Astrocyte (in vitro differentiated cells and primary cell): Measurements from ENCODE around the gene KRT73. TPM values are rescaled to one million over a fixed set of nuclear protein-coding genes. Genes with fewer than 3 reads are reported as not detected.

Experiments used
- DNase-seq: peaks from one replicate; pipeline ENCODE4 v3.0.0-alpha.2; 2010; ENCODE audit warnings: low read depth
- FAIRE-seq: peaks from 2 replicates; lab custom pipeline; 2011; peaks lifted over from hg19 to GRCh38; lab: Jason Lieb, UNC
- H2AFZ ChIP-seq: 2 replicates; pipeline ENCODE4 v1.6.0; 2012; ENCODE audit warnings: low read depth, low read length, inconsistent platforms
- H3K27ac ChIP-seq: 2 replicates; pipeline ENCODE4 v1.5.1; 2011; ENCODE audit warnings: low read depth, low read length, inconsistent platforms
- H3K27me3 ChIP-seq: 2 replicates; pipeline ENCODE4 v1.6.0; 2011; ENCODE audit warnings: low read length, inconsistent platforms; ENCODE audit not compliant: insufficient read depth
- H3K36me3 ChIP-seq: 2 replicates; pipeline ENCODE4 v1.5.1; 2011; ENCODE audit warnings: low read length, inconsistent platforms; ENCODE audit not compliant: insufficient read depth
- H3K4me1 ChIP-seq: 2 replicates; pipeline ENCODE4 v1.5.1; 2011; ENCODE audit warnings: low read length, inconsistent platforms; ENCODE audit not compliant: insufficient read depth
- H3K4me2 ChIP-seq: 2 replicates; pipeline ENCODE4 v1.6.0; 2012; ENCODE audit warnings: low read length, inconsistent platforms
- H3K4me3 ChIP-seq: 2 replicates; pipeline ENCODE4 v1.5.1; 2011; ENCODE audit warnings: low read depth, mild to moderate bottlenecking, low read length, inconsistent platforms; ENCODE audit not compliant: insufficient read depth
- H3K79me2 ChIP-seq: 2 replicates; pipeline ENCODE4 v1.6.0; 2012; ENCODE audit warnings: mild to moderate bottlenecking, low read length, inconsistent platforms; ENCODE audit not compliant: insufficient read depth
- H3K9ac ChIP-seq: 2 replicates; pipeline ENCODE4 v1.6.0; 2012; ENCODE audit warnings: mild to moderate bottlenecking, low read length, inconsistent platforms
- H3K9me3 ChIP-seq: 2 replicates; pipeline ENCODE4 v1.5.1; 2012; ENCODE audit warnings: low read depth, mild to moderate bottlenecking, low read length, inconsistent platforms; ENCODE audit not compliant: insufficient read depth
- H4K20me1 ChIP-seq: 2 replicates; pipeline ENCODE4 v1.6.0; 2012; ENCODE audit warnings: low read length, inconsistent platforms; ENCODE audit not compliant: insufficient read depth
- H3K27ac Mint-ChIP-seq: one replicate; pipeline ENCODE4 v1.8.0; 2021; ENCODE audit warnings: mild to moderate bottlenecking, mixed read lengths; ENCODE audit not compliant: unreplicated experiment
- H3K27me3 Mint-ChIP-seq: one replicate; pipeline ENCODE4 v1.8.0; 2021; ENCODE audit warnings: low read depth, mixed read lengths; ENCODE audit not compliant: unreplicated experiment
- H3K36me3 Mint-ChIP-seq: one replicate; pipeline ENCODE4 v1.8.0; 2021; ENCODE audit warnings: low read depth, mixed read lengths; ENCODE audit not compliant: unreplicated experiment
- H3K4me1 Mint-ChIP-seq: one replicate; pipeline ENCODE4 v1.8.0; 2021; ENCODE audit warnings: low read depth, mixed read lengths; ENCODE audit not compliant: unreplicated experiment
- H3K4me3 Mint-ChIP-seq: one replicate; pipeline ENCODE4 v1.8.0; 2021; ENCODE audit warnings: mild to moderate bottlenecking, moderate library complexity, mixed read lengths; ENCODE audit not compliant: unreplicated experiment
- H3K9me3 Mint-ChIP-seq: one replicate; pipeline ENCODE4 v1.8.0; 2021; ENCODE audit warnings: mild to moderate bottlenecking, mixed read lengths; ENCODE audit not compliant: unreplicated experiment
- EZH2 ChIP-seq: IDR thresholded peaks from 2 replicates; pipeline ENCODE4 v1.6.1; 2012; ENCODE audit warnings: mild to moderate bottlenecking, low read length, inconsistent platforms; ENCODE audit not compliant: insufficient read depth
- total RNA-seq: library from RNA; stranded (reverse); gene quantifications from 2 replicates; pipeline ENCODE4 v1.2.1, GENCODE V29; 2021
- TF ChIP-seq, protein P1 (sequence below): IDR thresholded peaks from 2 replicates; pipeline ENCODE4 v1.5.1; 2011; ENCODE audit warnings: low read depth, mild to moderate bottlenecking, inconsistent platforms, low read length, moderate library complexity; ENCODE audit not compliant: insufficient read depth

Gene KRT73
- total RNA-seq, 1 donor from 2014 or later = not detected

DNA sequence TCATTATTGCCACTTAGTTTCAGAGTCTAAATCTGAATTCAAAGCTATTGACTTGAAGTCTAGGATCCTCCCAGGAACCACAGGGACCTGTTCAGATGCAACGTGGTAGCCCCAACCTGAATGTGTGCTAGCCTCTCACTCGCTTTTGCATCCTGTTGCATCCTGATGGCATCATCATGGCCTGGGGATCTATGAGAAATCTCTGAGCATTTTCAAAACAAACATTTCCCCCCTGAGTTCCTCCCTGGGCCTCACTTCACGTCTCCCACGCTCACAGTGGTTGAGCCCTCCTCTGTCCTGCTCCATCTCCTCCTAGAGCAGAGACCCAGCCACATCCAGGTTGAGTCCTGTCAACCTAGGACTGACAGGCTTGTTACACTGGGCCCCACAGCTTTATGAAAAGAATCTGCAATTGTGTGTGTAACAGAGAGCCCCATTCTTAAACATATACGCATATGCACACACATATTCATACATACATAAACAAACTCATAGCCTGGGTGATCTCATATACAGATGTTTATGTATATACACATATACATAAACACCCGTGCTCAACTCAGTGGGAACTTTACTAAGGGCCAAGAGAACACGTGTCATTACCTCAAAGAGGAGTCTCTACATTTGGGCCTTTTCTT lies 11.7 kb downstream of the KRT73 start:
- Histone ChIP-seq H2AFZ (no peak overlapping the region), H3K9me3 (no peaks in the 10 kb centered on the region), H3K4me3 (no peak overlapping the region), H3K27me3 (peaks cover 42% of the 10 kb centered on the region), H3K4me1 (no peaks in the 10 kb centered on the region), H3K4me2 (no peak overlapping the region), H3K36me3 (no peaks in the 10 kb centered on the region), H3K27ac (no peak overlapping the region), H3K9ac (no peak overlapping the region), H4K20me1 (no peaks in the 10 kb centered on the region), H3K79me2 (no peaks in the 10 kb centered on the region)
- DNase-seq (no peak), FAIRE-seq (no peak)
- peaks cover 5% of the 10 kb centered on the region for H3K4me1 Mint-ChIP-seq
- peaks cover 53% of the 10 kb centered on the region for H3K27me3 Mint-ChIP-seq
- H3K4me3 Mint-ChIP-seq = no peak overlapping the region
- H3K9me3 Mint-ChIP-seq = peaks cover 6% of the 10 kb centered on the region
- peaks cover under 1% of the 10 kb centered on the region for H3K36me3 Mint-ChIP-seq
- H3K27ac Mint-ChIP-seq = no peak overlapping the region
- TF ChIP-seq, protein P1, sequence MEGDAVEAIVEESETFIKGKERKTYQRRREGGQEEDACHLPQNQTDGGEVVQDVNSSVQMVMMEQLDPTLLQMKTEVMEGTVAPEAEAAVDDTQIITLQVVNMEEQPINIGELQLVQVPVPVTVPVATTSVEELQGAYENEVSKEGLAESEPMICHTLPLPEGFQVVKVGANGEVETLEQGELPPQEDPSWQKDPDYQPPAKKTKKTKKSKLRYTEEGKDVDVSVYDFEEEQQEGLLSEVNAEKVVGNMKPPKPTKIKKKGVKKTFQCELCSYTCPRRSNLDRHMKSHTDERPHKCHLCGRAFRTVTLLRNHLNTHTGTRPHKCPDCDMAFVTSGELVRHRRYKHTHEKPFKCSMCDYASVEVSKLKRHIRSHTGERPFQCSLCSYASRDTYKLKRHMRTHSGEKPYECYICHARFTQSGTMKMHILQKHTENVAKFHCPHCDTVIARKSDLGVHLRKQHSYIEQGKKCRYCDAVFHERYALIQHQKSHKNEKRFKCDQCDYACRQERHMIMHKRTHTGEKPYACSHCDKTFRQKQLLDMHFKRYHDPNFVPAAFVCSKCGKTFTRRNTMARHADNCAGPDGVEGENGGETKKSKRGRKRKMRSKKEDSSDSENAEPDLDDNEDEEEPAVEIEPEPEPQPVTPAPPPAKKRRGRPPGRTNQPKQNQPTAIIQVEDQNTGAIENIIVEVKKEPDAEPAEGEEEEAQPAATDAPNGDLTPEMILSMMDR = no peak
- no peak for TF ChIP-seq EZH2

DNA sequence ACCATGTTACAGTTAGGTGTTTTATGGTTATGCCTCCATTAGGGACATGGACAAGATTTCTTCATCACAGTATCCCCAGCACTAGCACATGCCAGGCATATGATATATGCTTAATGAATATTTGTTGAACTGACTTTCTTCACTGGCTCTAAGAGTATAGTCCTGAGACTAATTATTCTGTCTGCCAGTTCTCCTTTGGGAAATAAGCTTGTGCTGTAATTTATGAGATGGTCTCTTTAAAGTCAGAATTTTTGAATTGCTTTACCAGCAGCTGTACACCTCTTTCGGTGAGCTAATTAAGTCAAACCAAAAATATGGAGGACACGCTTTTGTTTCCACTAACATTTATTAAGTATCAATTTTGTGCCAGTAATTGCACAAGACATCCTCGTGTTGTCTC lies 12.3 kb downstream of the KRT73 start:
- Histone ChIP-seq H3K27ac (no peak overlapping the region), H3K9me3 (no peaks in the 10 kb centered on the region), H3K36me3 (no peaks in the 10 kb centered on the region), H2AFZ (no peak overlapping the region), H3K4me1 (no peaks in the 10 kb centered on the region), H3K27me3 (peaks cover 48% of the 10 kb centered on the region), H3K79me2 (no peaks in the 10 kb centered on the region), H3K4me2 (no peak overlapping the region), H3K9ac (no peak overlapping the region), H4K20me1 (no peaks in the 10 kb centered on the region), H3K4me3 (no peak overlapping the region)
- Mint-ChIP-seq H3K27ac (no peak overlapping the region), H3K4me3 (no peak overlapping the region), H3K27me3 (peaks cover 47% of the 10 kb centered on the region), H3K9me3 (peaks cover 6% of the 10 kb centered on the region), H3K36me3 (no peaks in the 10 kb centered on the region), H3K4me1 (peaks cover 5% of the 10 kb centered on the region)
- no peak for DNase-seq
- no peak for FAIRE-seq
- TF ChIP-seq EZH2 = no peak
- TF ChIP-seq, protein P1 = no peak

DNA sequence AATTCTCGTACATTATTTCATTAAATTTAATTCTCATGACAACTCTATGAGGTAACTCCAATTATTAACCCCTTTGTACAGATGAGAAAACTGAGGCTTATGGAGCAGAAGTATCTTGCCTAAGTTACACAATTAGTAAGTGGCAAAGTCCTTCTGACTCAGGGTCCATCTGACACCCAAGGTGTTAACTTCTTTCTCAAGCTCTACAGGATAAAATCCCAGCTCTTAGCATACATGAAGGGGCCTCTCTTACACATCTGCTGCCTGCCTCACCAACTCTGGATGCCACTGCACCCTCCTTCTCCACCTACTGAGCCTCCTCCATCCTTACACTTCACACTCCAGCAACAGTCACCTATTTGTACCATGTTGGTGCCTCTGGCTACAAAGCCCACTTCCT lies 12.8 kb downstream of the KRT73 start:
- Histone ChIP-seq H3K9me3 (no peaks in the 10 kb centered on the region), H3K4me3 (no peak overlapping the region), H3K36me3 (no peaks in the 10 kb centered on the region), H3K27me3 (peaks cover 53% of the 10 kb centered on the region), H3K79me2 (no peaks in the 10 kb centered on the region), H3K4me2 (no peak overlapping the region), H3K27ac (no peak overlapping the region), H3K9ac (no peak overlapping the region), H3K4me1 (no peaks in the 10 kb centered on the region), H2AFZ (no peak overlapping the region), H4K20me1 (no peaks in the 10 kb centered on the region)
- Mint-ChIP-seq H3K4me3 (no peak overlapping the region), H3K36me3 (peaks cover under 1% of the 10 kb centered on the region), H3K9me3 (peaks cover 6% of the 10 kb centered on the region), H3K4me1 (peaks cover 5% of the 10 kb centered on the region), H3K27ac (no peak overlapping the region), H3K27me3 (peaks cover 44% of the 10 kb centered on the region)
- DNase-seq = no peak
- no peak for FAIRE-seq
- TF ChIP-seq EZH2 = no peak
- TF ChIP-seq, protein P1 = no peak
